ENCODE results near the gene C1orf198.

C1orf198 gene

GRCh38 chr1:230843503-230844309, 24.6 kb downstream of the C1orf198 start:
- TF ChIP-seq, protein P1, sequence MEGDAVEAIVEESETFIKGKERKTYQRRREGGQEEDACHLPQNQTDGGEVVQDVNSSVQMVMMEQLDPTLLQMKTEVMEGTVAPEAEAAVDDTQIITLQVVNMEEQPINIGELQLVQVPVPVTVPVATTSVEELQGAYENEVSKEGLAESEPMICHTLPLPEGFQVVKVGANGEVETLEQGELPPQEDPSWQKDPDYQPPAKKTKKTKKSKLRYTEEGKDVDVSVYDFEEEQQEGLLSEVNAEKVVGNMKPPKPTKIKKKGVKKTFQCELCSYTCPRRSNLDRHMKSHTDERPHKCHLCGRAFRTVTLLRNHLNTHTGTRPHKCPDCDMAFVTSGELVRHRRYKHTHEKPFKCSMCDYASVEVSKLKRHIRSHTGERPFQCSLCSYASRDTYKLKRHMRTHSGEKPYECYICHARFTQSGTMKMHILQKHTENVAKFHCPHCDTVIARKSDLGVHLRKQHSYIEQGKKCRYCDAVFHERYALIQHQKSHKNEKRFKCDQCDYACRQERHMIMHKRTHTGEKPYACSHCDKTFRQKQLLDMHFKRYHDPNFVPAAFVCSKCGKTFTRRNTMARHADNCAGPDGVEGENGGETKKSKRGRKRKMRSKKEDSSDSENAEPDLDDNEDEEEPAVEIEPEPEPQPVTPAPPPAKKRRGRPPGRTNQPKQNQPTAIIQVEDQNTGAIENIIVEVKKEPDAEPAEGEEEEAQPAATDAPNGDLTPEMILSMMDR (IDR thresholded peaks at IDR 0.05; ENCODE audit: extremely low read depth, missing control alignments), result no peak
- no peak for DNase-seq (ENCODE audit: low spot score)

- TF ChIP-seq, protein P1 (IDR thresholded peaks at IDR 0.05; ENCODE audit: extremely low read depth, missing control alignments), result no peak
- no peak for DNase-seq (ENCODE audit: low spot score)
Observed at GRCh38 chr1:230842801-230843200, 25.5 kb downstream of the C1orf198 start.

DNA sequence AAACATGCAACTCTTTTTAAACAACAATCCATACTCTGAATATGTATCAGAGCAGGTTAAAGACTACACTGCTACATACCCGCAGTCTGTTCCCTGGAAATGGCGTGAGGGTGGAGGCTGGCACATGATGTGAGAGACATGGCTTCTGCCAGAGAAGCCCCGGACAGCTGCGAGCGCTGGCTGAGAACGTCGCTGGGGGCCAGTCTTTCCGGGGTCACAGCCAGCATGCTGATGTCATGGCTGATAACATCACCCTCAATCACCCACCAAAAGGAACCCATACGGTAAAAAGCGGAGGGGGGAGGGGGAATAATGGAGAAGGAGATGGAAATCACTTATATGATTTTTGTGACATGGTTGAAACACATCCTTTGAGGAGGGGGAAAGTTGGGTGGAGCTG, 29.1 kb downstream of the C1orf198 start:
- TF ChIP-seq, protein P1 (IDR thresholded peaks at IDR 0.05; ENCODE audit: extremely low read depth, missing control alignments), result no peak
- DNase-seq (ENCODE audit: low spot score), result no peak

DNA sequence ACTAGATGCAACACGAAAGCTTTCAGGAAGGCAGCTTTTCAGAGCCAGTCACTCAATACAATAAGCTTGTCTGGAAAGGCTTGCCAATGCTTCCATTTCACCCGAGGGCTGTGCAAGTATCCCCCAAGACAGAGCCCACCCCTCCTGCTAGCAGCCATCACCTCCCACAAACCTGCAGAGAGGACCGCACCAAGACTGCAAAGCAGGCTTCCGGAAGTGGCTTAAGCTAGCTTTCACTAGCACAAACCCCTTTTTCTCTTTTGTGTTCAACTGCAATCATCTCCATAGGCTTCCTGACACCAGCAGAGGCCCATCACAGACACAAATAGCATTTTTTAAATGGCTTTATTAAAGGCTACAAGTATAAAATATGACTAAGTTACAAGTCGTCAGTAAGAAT, 31.5 kb downstream of the C1orf198 start:
- TF ChIP-seq, protein P1 (IDR thresholded peaks at IDR 0.05; ENCODE audit: extremely low read depth, missing control alignments), result no peak
- DNase-seq (ENCODE audit: low spot score), result no peak

- DNase-seq (ENCODE audit: low spot score), result no peak
- TF ChIP-seq, protein P1 (IDR thresholded peaks at IDR 0.05; ENCODE audit: extremely low read depth, missing control alignments), result no peak
Observed at GRCh38 chr1:230836347-230836746, 32.0 kb downstream of the C1orf198 start.

DNA sequence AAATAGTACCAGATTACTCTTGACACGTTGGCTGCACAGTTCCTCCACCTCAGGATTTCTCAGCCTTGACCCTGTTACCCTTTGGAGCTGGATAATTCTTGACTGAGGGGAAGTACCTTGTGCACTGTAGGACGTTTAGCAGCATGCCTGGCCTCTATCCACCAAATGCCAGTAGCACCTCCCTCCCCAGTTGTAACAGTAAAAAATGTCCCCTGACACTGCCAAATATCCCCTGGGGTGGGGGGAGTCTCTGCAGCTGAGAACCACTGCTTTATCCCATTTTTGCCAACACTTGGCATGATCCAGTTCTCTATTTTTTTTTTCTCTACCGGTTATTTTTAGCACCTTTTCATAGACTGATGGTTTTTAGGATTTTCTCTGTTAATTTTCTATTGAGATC, 34.0 kb downstream of the C1orf198 start:
- no peak for DNase-seq (ENCODE audit: low spot score)

DNA sequence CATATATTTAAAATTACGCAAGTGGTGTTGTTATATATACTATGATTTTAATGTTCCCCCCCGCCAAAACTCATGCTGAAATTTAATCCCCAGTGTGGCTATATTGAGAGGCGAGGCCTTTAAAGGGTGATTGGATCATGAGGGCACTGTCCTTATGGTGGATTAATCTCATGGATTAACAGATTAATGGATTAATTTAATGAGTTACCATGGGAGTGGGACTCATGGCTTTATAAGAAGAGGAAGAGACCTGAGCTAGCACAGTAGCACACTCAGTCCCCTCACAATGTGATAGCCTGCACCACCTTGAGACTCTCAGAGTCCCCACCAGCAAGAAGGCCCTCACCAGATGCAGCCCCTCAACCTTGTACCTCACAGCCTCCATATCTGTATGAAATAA, 34.8 kb downstream of the C1orf198 start:
- TF ChIP-seq, protein P1 (IDR thresholded peaks at IDR 0.05; ENCODE audit: extremely low read depth, missing control alignments), result no peak
- DNase-seq (ENCODE audit: low spot score), result no peak

More for the DNA sequence above, 34.0 kb downstream of the C1orf198 start:
- TF ChIP-seq, protein P1 (IDR thresholded peaks at IDR 0.05; ENCODE audit: extremely low read depth, missing control alignments), result no peak

Data from GM20000 (cell line).